ENCODE measurements around the gene DHFR.

Gene DHFR

GRCh38 chr5:80656425-80656824 lies 1.6 kb upstream of the DHFR start:
- Histone ChIP-seq H3K36me3 (ENCODE audit: control insufficient read depth, insufficient read depth, low read length) (peaks cover 40% of the 10 kb centered on the region), H3K9me3 (ENCODE audit: control insufficient read depth, low read length) (no peaks in the 10 kb centered on the region), H3K4me3 (ENCODE audit: extremely low read depth, insufficient read depth, low read length, poor library complexity, severe bottlenecking) (no peak overlapping the region), H3K27ac (ENCODE audit: low read depth, low read length, severe bottlenecking) (peak overlapping the region; percentile 51), H3K4me1 (ENCODE audit: control insufficient read depth, insufficient read depth, low read length, poor library complexity, severe bottlenecking) (peaks cover 16% of the 10 kb centered on the region)
- 40% methylated on average over 1 of the region's 1 CpG; no CpG with 5 or more reads in 1 of the 2 experiments for WGBS, 2 experiments (ENCODE audit: insufficient coverage in 2 of 2)

DNA sequence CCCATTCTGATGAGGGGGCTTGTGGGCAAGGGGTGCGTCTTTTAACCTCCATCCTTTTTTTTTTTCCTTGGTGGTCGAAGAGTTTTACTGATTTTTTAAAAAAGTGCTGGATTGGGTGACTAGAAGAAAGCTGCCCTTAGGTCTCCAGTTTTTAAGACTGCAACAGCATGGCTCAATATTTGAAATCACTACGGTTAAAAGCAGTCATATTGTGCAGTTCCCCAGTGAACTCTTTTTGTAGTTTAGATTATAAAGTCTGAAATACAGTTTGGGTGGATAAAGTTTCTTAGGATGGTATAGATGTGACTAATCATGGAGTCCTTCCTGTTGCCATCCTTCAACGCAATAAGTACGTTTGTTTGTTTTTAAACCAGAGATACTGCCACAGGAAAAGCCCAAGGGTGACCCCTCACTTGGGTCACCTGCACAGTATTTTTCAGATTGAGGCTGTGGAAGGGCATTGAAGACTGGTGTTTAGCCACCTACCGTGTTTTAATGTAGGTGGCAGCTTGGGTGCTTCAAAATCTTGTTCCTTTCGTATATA lies 520 bp upstream of the DHFR start:
- H3K4me1 ChIP-seq (ENCODE audit: control insufficient read depth, insufficient read depth, low read length, poor library complexity, severe bottlenecking) = peaks cover 16% of the 10 kb centered on the region
- peak overlapping the region; percentile 70 for H3K4me3 ChIP-seq (ENCODE audit: extremely low read depth, insufficient read depth, low read length, poor library complexity, severe bottlenecking)
- H3K9me3 ChIP-seq (ENCODE audit: control insufficient read depth, low read length) = no peaks in the 10 kb centered on the region
- H3K27ac ChIP-seq (ENCODE audit: low read depth, low read length, severe bottlenecking) = peak overlapping the region; percentile 51
- 25 to 27% methylated on average over 2 to 4 of the region's 7 CpGs for WGBS, 2 experiments (ENCODE audit: insufficient coverage in 2 of 2)
- H3K36me3 ChIP-seq (ENCODE audit: control insufficient read depth, insufficient read depth, low read length) = peaks cover 33% of the 10 kb centered on the region

DNA sequence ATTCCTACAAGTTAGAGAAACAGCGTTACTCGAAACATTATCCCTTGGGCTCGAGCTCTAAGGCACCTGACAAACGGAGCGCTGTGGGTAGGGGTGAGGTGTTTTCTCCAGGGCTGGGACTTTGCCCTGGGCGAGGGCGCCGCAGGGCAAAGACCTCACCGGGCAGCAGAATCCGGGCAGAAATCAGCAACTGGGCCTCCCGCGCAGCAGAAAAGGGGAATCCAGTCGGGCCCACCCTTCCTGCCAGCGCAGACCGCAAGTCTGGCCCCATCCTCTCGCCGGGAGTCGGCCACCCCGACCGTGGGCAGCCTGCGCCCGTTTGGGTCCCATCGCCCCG lies 761 bp downstream of the DHFR start:
- Histone ChIP-seq H3K36me3 (ENCODE audit: control insufficient read depth, insufficient read depth, low read length) (peaks cover 20% of the 10 kb centered on the region), H3K4me3 (ENCODE audit: extremely low read depth, insufficient read depth, low read length, poor library complexity, severe bottlenecking) (peak overlapping the region; percentile 70), H3K9me3 (ENCODE audit: control insufficient read depth, low read length) (no peaks in the 10 kb centered on the region), H3K4me1 (ENCODE audit: control insufficient read depth, insufficient read depth, low read length, poor library complexity, severe bottlenecking) (peaks cover 16% of the 10 kb centered on the region), H3K27ac (ENCODE audit: low read depth, low read length, severe bottlenecking) (no peak overlapping the region)
- WGBS, 2 experiments (ENCODE audit: insufficient coverage in 2 of 2) = 1% methylated on average over 14 to 17 of the region's 24 CpGs

DNA sequence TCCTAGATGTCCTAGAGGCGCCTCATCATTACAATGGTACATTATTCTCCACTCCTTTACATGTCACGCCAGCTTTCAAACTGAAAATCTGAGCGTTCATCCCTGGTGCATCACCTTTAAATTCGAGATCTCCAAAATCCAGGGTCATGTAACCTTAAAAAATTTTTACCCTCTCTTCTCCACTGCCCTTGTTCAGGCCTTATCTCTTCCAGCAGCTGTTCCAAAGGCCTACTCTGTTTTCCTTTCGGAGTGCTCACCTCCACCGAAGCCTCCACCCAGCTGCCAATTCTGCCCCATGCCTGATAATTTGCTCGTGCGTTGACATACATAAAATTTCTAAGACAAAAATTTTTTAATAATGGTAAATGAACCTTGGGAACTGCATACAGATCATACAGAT lies 1.3 kb downstream of the DHFR start:
- Histone ChIP-seq H3K27ac (ENCODE audit: low read depth, low read length, severe bottlenecking) (no peak overlapping the region), H3K9me3 (ENCODE audit: control insufficient read depth, low read length) (no peaks in the 10 kb centered on the region), H3K36me3 (ENCODE audit: control insufficient read depth, insufficient read depth, low read length) (peaks cover 16% of the 10 kb centered on the region), H3K4me3 (ENCODE audit: extremely low read depth, insufficient read depth, low read length, poor library complexity, severe bottlenecking) (peak overlapping the region; percentile 70), H3K4me1 (ENCODE audit: control insufficient read depth, insufficient read depth, low read length, poor library complexity, severe bottlenecking) (peaks cover 16% of the 10 kb centered on the region)
- WGBS, 2 experiments (ENCODE audit: insufficient coverage in 2 of 2) = 42 to 61% methylated on average over 3 to 5 of the region's 8 CpGs

GRCh38 chr5:80646926-80647325 lies 7.9 kb downstream of the DHFR start:
- Histone ChIP-seq H3K9me3 (ENCODE audit: control insufficient read depth, low read length) (no peaks in the 10 kb centered on the region), H3K27ac (ENCODE audit: low read depth, low read length, severe bottlenecking) (no peak overlapping the region), H3K36me3 (ENCODE audit: control insufficient read depth, insufficient read depth, low read length) (peaks cover 61% of the 10 kb centered on the region), H3K4me1 (ENCODE audit: control insufficient read depth, insufficient read depth, low read length, poor library complexity, severe bottlenecking) (no peaks in the 10 kb centered on the region), H3K4me3 (ENCODE audit: extremely low read depth, insufficient read depth, low read length, poor library complexity, severe bottlenecking) (no peak overlapping the region)
- WGBS, 2 experiments (ENCODE audit: insufficient coverage in 2 of 2) = 92 to 100% methylated on average over 1 to 2 of the region's 3 CpGs

DNA sequence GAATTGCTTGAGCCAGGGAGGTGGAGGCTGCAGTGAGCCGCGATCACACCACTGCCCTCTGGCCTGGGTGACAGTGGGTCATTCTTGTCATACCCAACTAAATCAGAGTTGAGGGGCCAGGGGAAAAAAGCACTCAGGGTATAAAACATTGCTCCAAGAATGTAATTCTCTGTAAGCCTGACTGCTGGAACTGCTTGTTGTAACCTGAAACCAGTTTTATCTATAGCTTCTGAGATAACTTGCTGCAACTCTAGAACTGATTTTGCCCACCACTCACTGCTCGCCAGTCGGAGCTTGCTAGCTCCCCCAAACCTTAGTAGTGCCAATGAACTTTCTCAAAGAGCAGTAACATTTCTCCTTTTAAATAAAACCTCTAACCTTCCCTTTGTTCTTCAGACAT lies 9.9 kb downstream of the DHFR start:
- Histone ChIP-seq H3K27ac (ENCODE audit: low read depth, low read length, severe bottlenecking) (no peak overlapping the region), H3K9me3 (ENCODE audit: control insufficient read depth, low read length) (no peaks in the 10 kb centered on the region), H3K4me1 (ENCODE audit: control insufficient read depth, insufficient read depth, low read length, poor library complexity, severe bottlenecking) (no peaks in the 10 kb centered on the region), H3K36me3 (ENCODE audit: control insufficient read depth, insufficient read depth, low read length) (peaks cover 81% of the 10 kb centered on the region), H3K4me3 (ENCODE audit: extremely low read depth, insufficient read depth, low read length, poor library complexity, severe bottlenecking) (no peak overlapping the region)
- 92 to 100% methylated on average over 2 to 4 of the region's 4 CpGs for WGBS, 2 experiments (ENCODE audit: insufficient coverage in 2 of 2)

DNA sequence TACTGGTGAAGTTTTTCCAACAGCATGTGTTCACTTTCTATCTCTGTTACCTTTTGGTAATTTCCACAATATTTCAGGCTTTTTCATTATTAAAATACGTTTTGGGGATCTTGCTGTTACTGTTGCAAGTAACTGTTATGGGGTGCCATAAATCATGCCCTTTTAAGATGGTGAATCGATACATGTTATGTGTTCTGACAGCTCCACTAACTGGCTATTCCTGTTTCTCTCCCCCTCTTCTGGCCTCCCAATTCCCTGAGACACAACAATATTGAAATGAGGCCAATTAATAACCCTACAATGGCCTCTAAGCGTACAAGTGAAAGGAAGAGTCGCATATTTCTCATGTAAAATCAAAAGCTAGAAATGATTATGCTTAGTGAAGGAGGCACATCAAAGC lies 13.4 kb downstream of the DHFR start:
- Histone ChIP-seq H3K27ac (ENCODE audit: low read depth, low read length, severe bottlenecking) (no peak overlapping the region), H3K36me3 (ENCODE audit: control insufficient read depth, insufficient read depth, low read length) (peaks cover 85% of the 10 kb centered on the region), H3K9me3 (ENCODE audit: control insufficient read depth, low read length) (no peaks in the 10 kb centered on the region), H3K4me1 (ENCODE audit: control insufficient read depth, insufficient read depth, low read length, poor library complexity, severe bottlenecking) (no peaks in the 10 kb centered on the region), H3K4me3 (ENCODE audit: extremely low read depth, insufficient read depth, low read length, poor library complexity, severe bottlenecking) (no peak overlapping the region)
- WGBS, 2 experiments (ENCODE audit: insufficient coverage in 2 of 2) = 100% methylated on average over 1 to 2 of the region's 4 CpGs

DNA sequence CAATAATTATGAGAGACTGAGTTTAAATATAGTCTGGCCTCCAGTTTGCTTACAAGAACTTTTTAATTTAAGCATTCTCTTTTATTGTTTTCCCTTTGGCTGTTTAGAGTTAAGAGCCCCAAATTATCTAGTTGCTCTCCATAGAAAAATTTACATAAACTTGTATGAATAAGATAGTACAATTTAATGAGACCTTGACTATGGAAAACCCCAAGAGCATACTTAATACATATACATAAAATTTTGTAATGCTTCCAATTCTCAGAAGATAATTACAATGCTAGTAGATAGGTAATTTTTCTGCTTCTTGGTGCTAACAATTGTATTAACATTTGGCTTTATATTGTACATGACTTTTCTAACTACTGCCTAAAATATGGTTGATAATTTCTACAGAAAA lies 20.6 kb downstream of the DHFR start:
- Histone ChIP-seq H3K36me3 (ENCODE audit: control insufficient read depth, insufficient read depth, low read length) (peaks cover 63% of the 10 kb centered on the region), H3K27ac (ENCODE audit: low read depth, low read length, severe bottlenecking) (no peak overlapping the region), H3K4me3 (ENCODE audit: extremely low read depth, insufficient read depth, low read length, poor library complexity, severe bottlenecking) (no peak overlapping the region)

DNA sequence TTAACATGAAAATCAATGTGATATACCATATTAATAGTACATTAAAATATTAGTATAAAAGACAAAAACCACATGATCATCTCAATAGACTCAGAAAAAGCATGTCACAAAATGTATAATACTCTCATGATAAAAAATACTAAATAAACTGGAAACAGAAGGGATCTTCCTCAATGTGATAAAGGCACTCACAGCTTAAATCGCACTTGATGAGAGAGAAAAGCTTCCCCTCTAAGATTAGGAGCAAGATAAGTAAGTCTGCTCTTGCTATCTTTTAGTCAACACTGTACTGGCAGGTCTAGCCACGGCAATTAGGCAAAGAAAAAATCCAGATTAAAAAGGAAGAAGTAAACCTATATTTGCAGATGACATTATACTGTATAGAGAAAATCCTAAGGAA lies 22.1 kb downstream of the DHFR start:
- Histone ChIP-seq H3K27ac (ENCODE audit: low read depth, low read length, severe bottlenecking) (no peak overlapping the region), H3K36me3 (ENCODE audit: control insufficient read depth, insufficient read depth, low read length) (peaks cover 53% of the 10 kb centered on the region), H3K9me3 (ENCODE audit: control insufficient read depth, low read length) (no peaks in the 10 kb centered on the region), H3K4me3 (ENCODE audit: extremely low read depth, insufficient read depth, low read length, poor library complexity, severe bottlenecking) (no peak overlapping the region), H3K4me1 (ENCODE audit: control insufficient read depth, insufficient read depth, low read length, poor library complexity, severe bottlenecking) (no peaks in the 10 kb centered on the region)
- WGBS, 2 experiments (ENCODE audit: insufficient coverage in 2 of 2) = 80% methylated on average over 1 of the region's 2 CpGs; no CpG with 5 or more reads in 1 of the 2 experiments

More for the DNA sequence above, 20.6 kb downstream of the DHFR start:
- H3K4me1 ChIP-seq (ENCODE audit: control insufficient read depth, insufficient read depth, low read length, poor library complexity, severe bottlenecking) = no peaks in the 10 kb centered on the region
- H3K9me3 ChIP-seq (ENCODE audit: control insufficient read depth, low read length) = no peaks in the 10 kb centered on the region

DNA sequence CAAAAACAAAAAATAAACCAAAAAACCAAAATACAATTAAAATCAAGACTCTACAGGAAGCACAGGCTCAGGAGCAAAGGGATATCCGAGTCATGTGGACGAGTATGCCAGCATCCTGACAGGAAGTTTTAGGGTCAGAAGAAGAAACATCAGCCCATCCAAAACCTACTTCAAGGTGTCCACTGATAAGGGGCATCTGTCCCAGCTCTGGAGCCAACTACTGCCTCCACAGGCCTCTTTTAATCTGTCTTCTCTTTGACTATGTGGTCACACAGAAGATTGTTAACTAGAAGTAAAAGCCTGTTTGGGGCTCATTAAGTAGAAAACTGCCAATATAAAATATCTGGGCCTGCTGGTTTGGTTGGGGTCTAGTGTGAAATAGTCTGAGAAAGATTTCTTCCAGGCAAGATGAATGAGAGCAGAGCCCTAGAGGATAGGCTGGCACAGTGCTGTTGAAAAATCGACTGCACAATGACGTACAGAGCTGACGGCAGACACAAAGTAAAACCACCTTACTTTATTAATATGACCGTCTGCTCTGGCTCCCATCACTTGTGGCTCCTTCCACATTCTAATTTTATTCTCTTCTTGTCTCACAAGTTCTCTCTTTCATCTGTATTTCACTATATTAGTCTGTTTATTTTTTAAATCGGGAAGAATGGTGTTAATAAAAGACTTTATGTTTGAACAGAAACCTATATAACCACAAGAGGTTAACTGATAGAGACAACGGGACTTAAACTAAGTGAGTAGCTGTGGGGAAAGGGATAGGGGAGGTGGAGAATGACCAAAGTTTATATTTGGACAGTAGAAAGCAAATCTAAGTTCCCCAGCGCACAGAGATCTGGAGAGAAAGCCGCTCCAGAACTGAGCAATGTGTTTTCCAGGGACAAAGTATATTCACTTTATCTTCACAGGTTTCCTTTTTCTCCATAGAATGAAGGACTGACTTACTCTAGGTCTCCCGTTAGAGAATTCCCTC lies 23.2 kb downstream of the DHFR start:
- Histone ChIP-seq H3K27ac (ENCODE audit: low read depth, low read length, severe bottlenecking) (no peak overlapping the region), H3K4me1 (ENCODE audit: control insufficient read depth, insufficient read depth, low read length, poor library complexity, severe bottlenecking) (no peaks in the 10 kb centered on the region), H3K36me3 (ENCODE audit: control insufficient read depth, insufficient read depth, low read length) (peaks cover 49% of the 10 kb centered on the region), H3K9me3 (ENCODE audit: control insufficient read depth, low read length) (no peaks in the 10 kb centered on the region), H3K4me3 (ENCODE audit: extremely low read depth, insufficient read depth, low read length, poor library complexity, severe bottlenecking) (no peak overlapping the region)
- WGBS, 2 experiments (ENCODE audit: insufficient coverage in 2 of 2) = 88 to 93% methylated on average over 4 to 8 of the region's 11 CpGs

DNA sequence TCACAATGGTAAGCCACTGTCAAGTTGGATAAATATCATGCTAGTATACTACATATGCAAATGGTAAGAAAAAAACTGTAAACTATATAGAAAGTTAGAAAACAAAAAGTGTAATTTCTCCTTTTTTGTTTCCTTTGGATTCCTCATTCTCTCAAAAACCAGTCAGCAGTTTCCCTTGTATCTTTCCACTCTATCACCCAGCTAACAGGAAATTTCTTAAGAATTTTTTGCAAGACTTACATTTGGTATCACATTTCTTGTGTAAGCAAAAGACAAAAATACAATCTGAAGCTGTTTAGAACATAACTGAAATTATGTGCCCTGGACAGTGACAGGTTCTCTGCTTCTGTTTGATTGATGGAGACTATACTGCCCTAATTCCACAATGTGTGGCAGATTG lies 25.5 kb downstream of the DHFR start:
- Histone ChIP-seq H3K36me3 (ENCODE audit: control insufficient read depth, insufficient read depth, low read length) (peaks cover 35% of the 10 kb centered on the region), H3K4me1 (ENCODE audit: control insufficient read depth, insufficient read depth, low read length, poor library complexity, severe bottlenecking) (no peaks in the 10 kb centered on the region)

More for the DNA sequence above, 25.5 kb downstream of the DHFR start:
- no peaks in the 10 kb centered on the region for H3K9me3 ChIP-seq (ENCODE audit: control insufficient read depth, low read length)
- no peak overlapping the region for H3K4me3 ChIP-seq (ENCODE audit: extremely low read depth, insufficient read depth, low read length, poor library complexity, severe bottlenecking)
- H3K27ac ChIP-seq (ENCODE audit: low read depth, low read length, severe bottlenecking) = no peak overlapping the region
